BLaER1 (cell line): Measurements from ENCODE around the gene ZNF804B.

ENCODE experiments used
- H3K27ac ChIP-seq: shearing (Covaris generic); formaldehyde crosslinking; 2 replicates; pipeline ENCODE4 v1.8.1; 2022
- H3K27me3 ChIP-seq: shearing (Covaris generic); formaldehyde crosslinking; 2 replicates; pipeline ENCODE4 v1.8.1; 2022
- H3K36me3 ChIP-seq: shearing (Covaris generic); formaldehyde crosslinking; 2 replicates; pipeline ENCODE4 v1.8.1; 2022
- H3K4me1 ChIP-seq: shearing (Covaris generic); formaldehyde crosslinking; 2 replicates; pipeline ENCODE4 v1.8.1; 2022
- H3K4me2 ChIP-seq: shearing (Covaris generic); formaldehyde crosslinking; 2 replicates; pipeline ENCODE4 v1.8.1; 2022
- H3K4me3 ChIP-seq: shearing (Covaris generic); formaldehyde crosslinking; 2 replicates; pipeline ENCODE4 v1.8.1; 2022
- H3K9ac ChIP-seq: shearing (Covaris generic); formaldehyde crosslinking; 2 replicates; pipeline ENCODE4 v1.8.1; 2022
- H3K9me3 ChIP-seq: shearing (Covaris generic); formaldehyde crosslinking; 2 replicates; pipeline ENCODE4 v1.8.1; 2022
- H4K20me1 ChIP-seq: shearing (Covaris generic); formaldehyde crosslinking; 2 replicates; pipeline ENCODE4 v1.8.1; 2022
- Cebpa-rat ChIP-seq: shearing (Covaris generic); IDR thresholded peaks from 2 replicates; pipeline ENCODE4 v1.8.1; 2022

The ZNF804B gene

GRCh38 chr7:89385411-89385810 lies 625.9 kb downstream of the ZNF804B start:
- no peaks in the 10 kb centered on the region for H3K4me1 ChIP-seq
- no peaks in the 10 kb centered on the region for H3K27me3 ChIP-seq
- H3K4me2 ChIP-seq: no peak overlapping the region
- no peaks in the 10 kb centered on the region for H4K20me1 ChIP-seq
- no peaks in the 10 kb centered on the region for H3K36me3 ChIP-seq
- no peak for TF ChIP-seq Cebpa-rat
- H3K27ac ChIP-seq: no peak overlapping the region
- no peak overlapping the region for H3K4me3 ChIP-seq
- no peak overlapping the region for H3K9ac ChIP-seq
- H3K9me3 ChIP-seq: no peaks in the 10 kb centered on the region
